H1 (cell line): Measurements from ENCODE around the gene GOLIM4. TPM values are rescaled to one million over a fixed set of nuclear protein-coding genes. Genes with fewer than 3 reads are reported as not detected.

ENCODE experiments used
- CTCF ChIA-PET: fragments of 300-600 bp; sonication (Branson Sonifier 250); formaldehyde crosslinking; loops from one replicate; lab custom pipeline; 2021; ENCODE audit not compliant: partially characterized antibody; lab: Charles Lee
- POLR2A ChIA-PET: fragments of 300-600 bp; sonication (Branson Sonifier 250); formaldehyde crosslinking; loops from one replicate; lab custom pipeline; 2021; ENCODE audit warnings: inconsistent platforms; ENCODE audit not compliant: partially characterized antibody; lab: Charles Lee
- DNase-seq, 2 experiments: peaks; one replicate each; pipeline versions ENCODE4 v3.0.0 to v3.0.0-alpha.2; 2010 to 2022; ENCODE audit warnings: low spot score in 2 of 2, low read depth in 1 of 2, mixed read lengths in 1 of 2
- FAIRE-seq: peaks from 2 replicates; lab custom pipeline; 2011; peaks lifted over from hg19 to GRCh38; lab: Jason Lieb, UNC
- H2AFZ ChIP-seq: 2 replicates; pipeline ENCODE4 v1.8.1; 2012; ENCODE audit warnings: low read length, inconsistent platforms
- H2AK5ac ChIP-seq: 2 replicates; pipeline ENCODE4 v1.6.1; 2013; ENCODE audit warnings: low read depth, low read length
- H2BK120ac ChIP-seq: replicated peaks from 2 replicates; pipeline ENCODE3; 2013; ENCODE audit warnings: low read depth, low read length, inconsistent platforms
- H2BK12ac ChIP-seq: 2 replicates; pipeline ENCODE4 v1.6.1; 2013; ENCODE audit warnings: low read depth, low read length
- H2BK15ac ChIP-seq: 2 replicates; pipeline ENCODE4 v1.6.1; 2013; ENCODE audit warnings: low read length
- H2BK20ac ChIP-seq: 2 replicates; pipeline ENCODE4 v1.6.1; 2013; ENCODE audit warnings: low read length
- H2BK5ac ChIP-seq: 2 replicates; pipeline ENCODE4 v1.6.1; 2013; ENCODE audit warnings: low read depth, low read length
- H3K14ac ChIP-seq: 2 replicates; pipeline ENCODE4 v1.6.1; 2013; ENCODE audit warnings: inconsistent platforms; ENCODE audit not compliant: insufficient read length
- H3K18ac ChIP-seq: 2 replicates; pipeline ENCODE4 v1.6.1; 2013; ENCODE audit warnings: low read length; ENCODE audit errors: extremely low read depth
- H3K23ac ChIP-seq: 2 replicates; pipeline ENCODE4 v1.6.1; 2013; ENCODE audit warnings: inconsistent platforms; ENCODE audit not compliant: insufficient read length
- H3K23me2 ChIP-seq: 2 replicates; pipeline ENCODE4 v1.6.1; 2013; ENCODE audit warnings: low read depth, low read length
- H3K27ac ChIP-seq: 2 replicates; pipeline ENCODE4 v1.6.1; 2011; ENCODE audit warnings: low read depth, low read length, inconsistent platforms
- H3K27me3 ChIP-seq, 4 experiments: replicated peaks in 1 of 4; 1 replicate in 1 of 4; 2 replicates in 3 of 4; pipeline versions ENCODE4 v1.6.1 to v1.8.1; 2011 to 2013; ENCODE audit warnings: low read length in 3 of 4, mild to moderate bottlenecking in 3 of 4, inconsistent platforms in 2 of 4, mixed read lengths in 2 of 4, moderate library complexity in 1 of 4; ENCODE audit not compliant: control insufficient read depth in 3 of 4, insufficient read depth in 3 of 4; ENCODE audit errors: extremely low read depth in 1 of 4
- H3K36me3 ChIP-seq, 4 experiments: 2 replicates each; pipeline versions ENCODE4 v1.6.1 to v1.8.1; 2011 to 2013; ENCODE audit warnings: mild to moderate bottlenecking in 4 of 4, low read length in 3 of 4, moderate library complexity in 2 of 4, control low read depth in 1 of 4, inconsistent platforms in 1 of 4; ENCODE audit not compliant: insufficient read depth in 4 of 4, control insufficient read depth in 2 of 4
- H3K4ac ChIP-seq: replicated peaks from 2 replicates; pipeline ENCODE3; 2013; ENCODE audit warnings: low read length, low read depth, mixed read lengths, inconsistent platforms; ENCODE audit not compliant: insufficient read length
- H3K4me1 ChIP-seq, 4 experiments: replicated peaks in 1 of 4; 1 replicate in 1 of 4; 2 replicates in 3 of 4; pipeline versions ENCODE4 v1.6.1 to v1.8.1; 2011 to 2013; ENCODE audit warnings: low read length in 3 of 4, inconsistent platforms in 2 of 4, mixed read lengths in 1 of 4; ENCODE audit not compliant: insufficient read depth in 4 of 4, control insufficient read depth in 3 of 4
- H3K4me2 ChIP-seq, 2 experiments: 2 replicates each; pipeline versions ENCODE4 v1.6.1 to v1.8.1; 2011 to 2013; ENCODE audit warnings: low read depth in 2 of 2, low read length in 2 of 2, control low read depth in 1 of 2, inconsistent platforms in 1 of 2, mild to moderate bottlenecking in 1 of 2; ENCODE audit not compliant: insufficient read depth in 1 of 2
- H3K4me3 ChIP-seq, 4 experiments: fragments of 200-600, 300-600 bp in 1 of 4; sonication (generic), shearing (Covaris generic), sonication (Bioruptor Twin) in 1 of 4; 2 replicates each; pipeline versions ENCODE4 v1.5.1 to v1.8.1; 2011 to 2016; ENCODE audit warnings: low read length in 4 of 4, low read depth in 3 of 4, control low read depth in 2 of 4, inconsistent platforms in 2 of 4, mild to moderate bottlenecking in 2 of 4, mixed read lengths in 1 of 4, moderate library complexity in 1 of 4; ENCODE audit not compliant: insufficient read depth in 2 of 4; ENCODE audit errors: extremely low read depth in 1 of 4
- H3K56ac ChIP-seq: replicated peaks from 2 replicates; pipeline ENCODE3; 2013; ENCODE audit warnings: low read depth, mild to moderate bottlenecking, mixed read lengths, low read length, inconsistent platforms; ENCODE audit not compliant: insufficient read length
- H3K79me1 ChIP-seq: 2 replicates; pipeline ENCODE4 v1.6.1; 2013; ENCODE audit warnings: low read depth, low read length, control low read depth
- H3K79me2 ChIP-seq, 2 experiments: 2 replicates each; pipeline versions ENCODE4 v1.6.1 to v1.8.1; 2012 to 2013; ENCODE audit warnings: low read length in 2 of 2, mild to moderate bottlenecking in 2 of 2, inconsistent platforms in 1 of 2; ENCODE audit not compliant: insufficient read depth in 2 of 2, control insufficient read depth in 1 of 2
- H3K9ac ChIP-seq, 4 experiments: replicated peaks in 1 of 4; 1 replicate in 1 of 4; 2 replicates in 3 of 4; pipeline versions ENCODE4 v1.6.1 to v1.8.1; 2011 to 2013; ENCODE audit warnings: low read depth in 3 of 4, low read length in 3 of 4, control low read depth in 2 of 4, mild to moderate bottlenecking in 2 of 4, moderate library complexity in 2 of 4, inconsistent platforms in 1 of 4; ENCODE audit errors: extremely low read depth in 1 of 4
- H3K9me3 ChIP-seq, 2 experiments: 2 replicates each; pipeline versions ENCODE4 v1.6.1 to v1.8.1; 2012 to 2013; ENCODE audit warnings: mild to moderate bottlenecking in 2 of 2, moderate library complexity in 2 of 2, control low read depth in 1 of 2, inconsistent platforms in 1 of 2, low read depth in 1 of 2, low read length in 1 of 2, mixed read lengths in 1 of 2; ENCODE audit not compliant: insufficient read depth in 2 of 2
- H4K20me1 ChIP-seq, 2 experiments: replicated peaks in 1 of 2; 2 replicates each; pipeline versions ENCODE3 to v1.8.1; 2011 to 2013; ENCODE audit warnings: inconsistent platforms in 2 of 2, low read length in 2 of 2, mild to moderate bottlenecking in 1 of 2; ENCODE audit not compliant: insufficient read depth in 2 of 2, control insufficient read depth in 1 of 2
- H4K5ac ChIP-seq: 2 replicates; pipeline ENCODE4 v1.6.1; 2013; ENCODE audit warnings: low read length, low read depth, mixed read lengths, inconsistent platforms; ENCODE audit not compliant: insufficient read length
- H4K8ac ChIP-seq: 2 replicates; pipeline ENCODE4 v1.8.0; 2013; ENCODE audit warnings: mild to moderate bottlenecking, moderate library complexity, low read length, inconsistent platforms; ENCODE audit not compliant: insufficient read depth; ENCODE audit errors: extremely low read depth
- H4K91ac ChIP-seq: replicated peaks from 2 replicates; pipeline ENCODE3; 2013; ENCODE audit warnings: low read length, mixed read lengths, inconsistent platforms; ENCODE audit not compliant: insufficient read length
- KDM4A ChIP-seq: IDR thresholded peaks from one replicate; pipeline ENCODE4 v1.7.1; 2012; ENCODE audit warnings: low read depth, mild to moderate bottlenecking, moderate library complexity, low read length, inconsistent platforms; ENCODE audit not compliant: severe bottlenecking
- SIN3A ChIP-seq, 2 experiments: IDR thresholded peaks in 1 of 2; conservative IDR thresholded peaks in 1 of 2; 2 replicates each; pipeline ENCODE4 v1.6.1; 2011 to 2012; ENCODE audit warnings: low read length in 2 of 2, improper control_type of control experiment in 1 of 2, low read depth in 1 of 2, mild to moderate bottlenecking in 1 of 2
- polyA plus RNA-seq, 7 experiments: library from polyadenylated mRNA; depleted of rRNA in 3 of 7; stranded (reverse) in 5 of 7; unstranded in 2 of 7; fragments of >200 nt in 5 of 7; fragments of 200-250 nt in 2 of 7; gene quantifications; 1 replicate in 5 of 7; 2 replicates in 1 of 7; 4 replicates in 1 of 7; pipeline versions ENCODE4 v1.2.1 to v1.2.3, GENCODE V29; 2011 to 2013; ENCODE audit warnings: missing spikeins in 2 of 7, mixed read lengths in 2 of 7
- total RNA-seq: library from RNA; stranded (reverse); fragmentation: NEBNext Ultra II Directional; extraction: Animal tissue kit (Norgen Biotek cat#: 25700); gene quantifications from 2 replicates; pipeline ENCODE4 v1.2.1, GENCODE V29; 2021

The GOLIM4 gene
- total and polyA plus RNA-seq, 2 of the 8 experiments (the other 6 are each of a cell fraction or from before 2014, with no cell fraction given): 5.6 to 29.7 TPM

DNA sequence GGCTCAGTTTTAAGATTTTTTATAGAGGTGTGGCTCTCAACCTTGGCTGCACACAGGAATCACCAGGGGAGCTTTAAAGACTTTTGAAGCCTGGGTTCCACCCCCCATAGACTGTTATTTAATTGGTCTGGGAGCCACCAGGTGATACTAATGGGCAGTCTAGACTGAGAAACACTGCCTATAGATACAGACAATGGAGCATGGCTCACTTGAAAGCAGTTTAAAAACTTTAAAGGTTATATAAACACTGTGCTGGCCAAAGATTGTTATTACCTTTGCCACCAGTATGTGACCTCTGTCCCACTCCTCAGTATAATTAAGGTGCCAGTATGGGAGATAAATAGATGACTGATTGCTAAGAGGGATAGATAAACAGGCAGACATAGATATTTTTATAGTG, 3.8 kb downstream of the GOLIM4 start:
- Histone ChIP-seq H4K20me1 (peaks cover 0 to 4% of the 10 kb centered on the region in 2 experiments), H3K14ac (no peak overlapping the region), H3K4me3 (no peak overlapping the region)
- TF ChIP-seq KDM4A (no peak), SIN3A (conservative IDR thresholded peaks at IDR 0.05 in 1 of 2, IDR thresholded peaks at IDR 0.05 in 1 of 2; ENCODE audit: low read depth in 1 of 2, low read length in 2 of 2) (no peak)

More for the DNA sequence above, 3.8 kb downstream of the GOLIM4 start:
- H2AK5ac ChIP-seq: no peak overlapping the region
- DNase-seq: no peak
- no peak overlapping the region for H3K9ac ChIP-seq
- no peak overlapping the region for H3K56ac ChIP-seq
- no peak overlapping the region for H4K5ac ChIP-seq
- no peak overlapping the region for H2BK5ac ChIP-seq
- H3K4ac ChIP-seq: no peak overlapping the region
- peaks cover 0 to 7% (median 3%) of the 10 kb centered on the region in 4 experiments; a peak in 4 of 7 replicates for H3K4me1 ChIP-seq
- no peak overlapping the region; a peak in 1 of 4 replicates for H3K4me2 ChIP-seq
- no peak overlapping the region for H2BK20ac ChIP-seq
- no peaks in the 10 kb centered on the region for H3K27me3 ChIP-seq
- H2BK120ac ChIP-seq: no peak overlapping the region
- H3K23me2 ChIP-seq: peaks cover 10% of the 10 kb centered on the region
- H2BK12ac ChIP-seq: no peak overlapping the region
- ChIA-PET POLR2A (no interaction called here), CTCF (no interaction called here)
- peaks cover 0 to 68% of the 10 kb centered on the region in 2 experiments; a peak in 3 of 4 replicates for H3K79me2 ChIP-seq
- H3K18ac ChIP-seq: no peak overlapping the region
- H3K9me3 ChIP-seq: no peaks in the 10 kb centered on the region
- H4K8ac ChIP-seq: no peak overlapping the region
- H2BK15ac ChIP-seq: no peak overlapping the region
- FAIRE-seq: no peak
- H3K23ac ChIP-seq: no peak overlapping the region
- no peak overlapping the region for H3K27ac ChIP-seq
- H4K91ac ChIP-seq: no peak overlapping the region
- no peak overlapping the region for H2AFZ ChIP-seq
- no peaks in the 10 kb centered on the region for H3K79me1 ChIP-seq
- H3K36me3 ChIP-seq: no peaks in the 10 kb centered on the region
